ENCODE measurements around the gene HMG20B.

DNA sequence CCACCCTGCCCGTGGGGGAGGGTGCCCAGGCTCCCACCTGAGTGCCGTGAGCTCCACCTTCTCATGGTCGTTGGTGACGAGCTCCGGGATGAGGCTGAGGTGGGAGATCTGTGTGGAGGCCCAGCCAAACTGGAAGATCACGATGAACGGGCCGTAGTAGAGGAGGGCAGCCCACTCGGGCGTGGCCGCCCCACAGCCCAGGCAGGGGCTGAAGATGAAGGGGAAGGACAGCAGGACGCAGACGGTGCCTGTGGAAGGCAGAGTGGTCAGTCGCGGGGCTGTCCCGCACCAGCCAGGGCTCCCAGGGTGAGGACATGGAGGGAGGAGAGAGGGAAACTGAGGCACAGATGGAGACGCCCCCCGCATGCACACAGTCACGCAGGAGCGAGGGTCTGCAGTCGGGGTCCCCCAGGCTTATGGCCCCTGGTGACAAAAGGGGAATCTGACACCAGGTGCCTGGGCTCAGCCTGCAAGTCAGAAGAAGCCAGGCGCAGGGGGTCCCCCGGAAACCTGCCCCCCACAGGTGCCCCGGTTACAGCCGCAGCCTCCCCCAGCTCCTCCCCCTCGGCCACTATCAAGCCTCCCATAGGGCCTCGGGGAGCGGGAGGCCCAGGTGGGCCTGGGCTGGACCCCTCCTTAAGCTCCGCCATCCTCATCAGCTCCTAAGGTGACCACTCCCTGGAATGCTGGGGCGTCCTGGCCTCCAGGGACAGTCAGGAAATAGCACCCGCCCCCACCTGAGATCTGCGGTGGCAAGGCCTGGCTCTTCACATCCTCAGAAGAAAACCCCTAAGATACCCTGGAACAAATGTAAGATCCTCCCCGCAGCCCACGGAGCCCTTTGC is 21.6 kb upstream of the HMG20B start:
- TF ChIP-seq, protein P1, sequence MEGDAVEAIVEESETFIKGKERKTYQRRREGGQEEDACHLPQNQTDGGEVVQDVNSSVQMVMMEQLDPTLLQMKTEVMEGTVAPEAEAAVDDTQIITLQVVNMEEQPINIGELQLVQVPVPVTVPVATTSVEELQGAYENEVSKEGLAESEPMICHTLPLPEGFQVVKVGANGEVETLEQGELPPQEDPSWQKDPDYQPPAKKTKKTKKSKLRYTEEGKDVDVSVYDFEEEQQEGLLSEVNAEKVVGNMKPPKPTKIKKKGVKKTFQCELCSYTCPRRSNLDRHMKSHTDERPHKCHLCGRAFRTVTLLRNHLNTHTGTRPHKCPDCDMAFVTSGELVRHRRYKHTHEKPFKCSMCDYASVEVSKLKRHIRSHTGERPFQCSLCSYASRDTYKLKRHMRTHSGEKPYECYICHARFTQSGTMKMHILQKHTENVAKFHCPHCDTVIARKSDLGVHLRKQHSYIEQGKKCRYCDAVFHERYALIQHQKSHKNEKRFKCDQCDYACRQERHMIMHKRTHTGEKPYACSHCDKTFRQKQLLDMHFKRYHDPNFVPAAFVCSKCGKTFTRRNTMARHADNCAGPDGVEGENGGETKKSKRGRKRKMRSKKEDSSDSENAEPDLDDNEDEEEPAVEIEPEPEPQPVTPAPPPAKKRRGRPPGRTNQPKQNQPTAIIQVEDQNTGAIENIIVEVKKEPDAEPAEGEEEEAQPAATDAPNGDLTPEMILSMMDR (IDR thresholded peaks at IDR 0.05) = no peak
- TF ChIP-seq EP300 (IDR thresholded peaks at IDR 0.05) = no peak
- TF ChIP-seq POLR2A (IDR thresholded peaks at IDR 0.05) = no peak
- no peak for TF ChIP-seq POLR2AphosphoS5 (IDR thresholded peaks at IDR 0.05)

Data from stomach (tissue), 4 donors.